Keratinocyte (primary cell): Measurements from ENCODE around the gene CEPT1.

Source experiments
- CTCF ChIP-seq, 3 experiments: IDR thresholded peaks in 1 of 3; conservative IDR thresholded peaks in 1 of 3; optimal IDR thresholded peaks in 1 of 3; 2 replicates in 2 of 3; 3 replicates in 1 of 3; pipeline versions ENCODE3 to v1.5.1; 2011; ENCODE audit warnings: low read length in 3 of 3, mild to moderate bottlenecking in 3 of 3, moderate library complexity in 2 of 3, control low read depth in 1 of 3, inconsistent platforms in 1 of 3; ENCODE audit not compliant: insufficient read depth in 2 of 3; ENCODE audit errors: extremely low read depth in 1 of 3
- EZH2 ChIP-seq: IDR thresholded peaks from one replicate; pipeline ENCODE4 v1.6.1; 2012; ENCODE audit warnings: inconsistent platforms, mild to moderate bottlenecking, low read length, moderate library complexity

GRCh38 chr1:111099289-111099688 is 40.7 kb upstream of the CEPT1 start:
- no peak for TF ChIP-seq CTCF (optimal IDR thresholded peaks at IDR 0.05 in 1 of 3, IDR thresholded peaks at IDR 0.05 in 1 of 3, conservative IDR thresholded peaks at IDR 0.05 in 1 of 3; ENCODE audit: extremely low read depth in 1 of 3, insufficient read depth in 2 of 3, low read length in 3 of 3)
- TF ChIP-seq EZH2: no peak
